HG03103 (cell line): Measurements from ENCODE around the gene AQP11.
"Not testable (repeated sequence)": the region's sequence is repeated elsewhere in the genome, so short reads cannot be mapped to it uniquely, and the experiment has no call there.

Source experiments
- ATAC-seq: cut with Tn5 transposase; IDR thresholded peaks from one replicate; pipeline ENCODE4 v1.9.1; 2021; ENCODE audit warnings: low read depth; ENCODE audit not compliant: unreplicated experiment

Gene AQP11, protein sequence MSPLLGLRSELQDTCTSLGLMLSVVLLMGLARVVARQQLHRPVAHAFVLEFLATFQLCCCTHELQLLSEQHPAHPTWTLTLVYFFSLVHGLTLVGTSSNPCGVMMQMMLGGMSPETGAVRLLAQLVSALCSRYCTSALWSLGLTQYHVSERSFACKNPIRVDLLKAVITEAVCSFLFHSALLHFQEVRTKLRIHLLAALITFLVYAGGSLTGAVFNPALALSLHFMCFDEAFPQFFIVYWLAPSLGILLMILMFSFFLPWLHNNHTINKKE

DNA sequence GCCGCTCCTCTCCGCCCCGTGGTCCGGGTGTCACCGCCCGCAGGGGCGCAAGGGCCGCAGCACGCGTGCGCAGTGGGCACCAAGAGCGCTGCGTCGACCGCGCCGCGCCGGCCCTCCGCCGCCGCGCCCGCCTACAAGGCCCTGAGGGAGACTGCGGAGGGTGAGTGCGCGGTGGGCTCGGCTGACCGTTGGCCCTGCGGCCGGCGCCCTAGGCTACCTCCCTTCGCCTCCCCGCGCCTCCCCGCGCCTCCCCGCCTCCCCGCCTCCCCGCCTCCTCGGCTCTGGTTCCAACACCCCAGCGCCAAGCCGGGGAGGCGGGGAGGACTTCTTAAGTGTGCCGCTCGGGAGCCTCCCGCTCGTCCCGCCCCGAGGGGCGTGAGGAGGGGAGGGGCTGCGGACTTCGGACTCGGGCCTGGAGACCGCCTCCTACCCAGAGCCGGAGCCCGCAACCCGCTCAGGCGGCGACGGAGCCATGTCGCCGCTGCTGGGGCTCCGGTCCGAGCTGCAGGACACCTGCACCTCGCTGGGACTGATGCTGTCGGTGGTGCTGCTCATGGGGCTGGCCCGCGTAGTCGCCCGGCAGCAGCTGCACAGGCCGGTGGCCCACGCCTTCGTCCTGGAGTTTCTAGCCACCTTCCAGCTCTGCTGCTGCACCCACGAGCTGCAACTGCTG, at the start of gene AQP11:
TSS of gene AQP11 (plus strand) at position 433 of the 673 bp plus-strand sequence. CDS start at position 473, 40 bp downstream.
- ATAC-seq, result peak; percentile 79

DNA sequence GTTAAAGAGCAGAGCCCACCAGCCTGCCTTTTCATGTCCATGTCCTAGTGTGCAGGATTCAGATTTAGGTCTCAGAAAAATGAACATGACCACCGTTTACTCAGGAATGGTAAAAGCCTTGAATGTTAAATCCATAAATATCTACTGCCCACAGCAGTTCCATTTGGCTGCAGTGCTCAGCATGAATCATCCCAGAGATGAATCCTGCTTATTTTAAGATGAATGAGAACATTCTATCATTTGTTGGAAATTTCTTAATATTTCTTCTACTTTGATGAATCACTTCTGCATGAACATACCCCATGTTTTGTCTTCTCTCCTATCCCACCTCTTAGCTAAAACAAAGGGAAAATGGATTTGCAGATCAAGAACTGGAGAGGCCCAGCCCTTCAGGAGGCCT, 47.5 kb upstream of the AQP11 start:
- ATAC-seq, result no peak

DNA sequence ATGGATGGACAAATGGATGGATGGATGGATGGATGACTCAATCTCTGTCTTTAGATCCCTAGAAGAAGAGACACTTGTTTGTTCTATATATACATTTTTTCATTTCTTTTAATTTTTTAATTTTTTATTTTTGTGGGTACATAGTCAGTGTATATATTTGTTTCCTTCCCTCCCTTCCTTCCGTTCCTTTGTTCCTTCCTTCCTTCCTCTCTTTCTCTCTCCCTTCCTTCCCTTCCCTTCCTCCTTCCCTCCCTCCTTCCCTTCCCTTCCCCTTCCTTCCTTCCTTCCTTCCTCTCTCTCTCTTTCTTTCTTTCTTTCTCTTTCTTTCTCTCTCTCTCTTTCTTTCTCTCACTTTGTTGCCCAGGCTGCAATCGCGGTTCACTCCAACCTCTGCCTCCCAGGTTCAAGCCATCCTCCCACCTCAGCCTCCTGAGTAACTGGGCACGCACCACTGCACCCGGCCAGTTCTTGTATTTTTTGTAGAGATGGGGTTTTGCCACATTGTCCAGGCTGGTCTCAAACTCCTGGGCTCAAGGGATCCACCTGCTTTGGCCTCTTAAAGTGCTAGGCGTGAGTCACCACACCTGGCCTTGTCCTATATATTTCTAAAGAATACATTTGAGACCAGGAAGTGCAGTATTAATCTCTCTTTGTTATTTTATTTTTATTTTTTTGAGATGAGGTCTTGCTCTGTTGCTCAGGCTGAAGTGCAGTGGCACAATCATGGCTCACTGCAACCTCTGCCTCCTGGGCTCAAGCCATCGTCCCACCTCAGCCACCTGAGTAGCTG, 42.5 kb upstream of the AQP11 start:
- no peak for ATAC-seq

DNA sequence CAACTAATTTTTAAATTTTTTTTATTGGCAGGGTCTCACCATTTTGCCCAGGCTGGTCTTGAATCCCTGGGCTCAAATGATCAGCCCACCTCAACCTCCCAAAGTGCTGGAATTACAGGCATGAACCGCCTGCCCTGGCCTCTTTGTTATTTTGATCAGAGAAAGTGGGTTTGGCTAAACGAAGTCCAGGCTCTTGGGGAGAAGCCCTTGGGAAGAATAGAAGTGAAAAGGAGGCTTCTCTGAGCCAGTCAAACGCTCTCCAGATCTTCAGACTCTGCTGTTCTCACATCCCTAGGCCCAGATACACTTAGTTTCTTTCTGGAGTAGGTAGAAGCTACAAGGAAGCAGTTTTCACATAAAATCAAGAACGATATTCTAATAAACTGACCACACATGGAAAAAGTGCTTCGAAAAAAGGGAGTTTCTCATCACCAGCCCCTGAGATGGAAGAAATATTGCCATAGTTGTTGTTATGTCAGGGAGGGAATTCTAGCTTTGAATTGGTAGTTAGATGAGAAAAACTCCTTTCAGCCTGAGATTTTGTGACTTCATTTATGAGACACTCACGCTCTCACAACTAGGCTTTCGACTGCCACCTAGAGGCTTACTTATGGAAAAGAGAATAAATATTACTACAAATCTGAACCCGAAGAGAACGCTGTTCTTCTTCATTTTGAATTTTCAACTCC, 41.7 kb upstream of the AQP11 start:
- no peak for ATAC-seq

DNA sequence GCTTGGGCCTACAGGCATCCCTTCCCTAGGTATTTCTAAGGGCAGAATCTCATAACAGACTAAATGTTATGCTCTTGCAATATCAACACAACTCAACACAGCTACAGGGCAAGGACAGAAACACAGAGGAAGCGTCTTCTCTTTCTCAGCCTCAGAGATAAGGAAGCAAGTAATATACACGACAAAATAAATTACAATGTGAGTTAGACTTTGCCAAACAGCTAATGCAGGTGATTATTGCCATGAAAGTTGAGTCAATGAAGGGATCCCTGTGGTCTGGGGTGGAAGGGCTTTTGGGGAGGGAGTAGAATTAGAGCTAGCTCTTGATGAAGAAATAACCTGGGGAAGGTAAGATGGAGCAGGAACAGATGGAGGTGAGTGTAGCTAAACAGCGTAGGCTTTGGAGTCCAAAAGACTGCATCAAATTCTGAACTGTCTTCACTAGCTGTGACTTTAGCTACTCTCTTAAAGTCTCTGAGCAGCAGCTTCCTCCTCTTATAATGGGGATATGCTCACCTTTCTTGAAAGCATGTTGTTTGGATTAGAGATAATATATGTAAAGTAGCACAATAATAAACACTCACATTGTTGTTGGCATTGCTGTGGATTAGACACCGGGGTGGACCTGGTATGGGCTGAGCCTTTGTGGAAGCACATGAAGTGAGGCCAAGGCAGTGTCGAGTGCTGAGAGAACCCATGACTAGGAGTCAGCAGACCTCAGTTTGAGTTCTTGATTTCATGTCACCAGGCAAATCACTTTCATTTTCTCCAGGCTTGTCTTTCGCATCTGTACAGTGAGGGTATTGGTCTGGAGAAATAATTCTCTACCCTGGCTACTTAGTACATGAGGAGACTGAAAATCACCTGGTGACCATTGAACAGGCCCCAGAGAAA, 41.0 kb upstream of the AQP11 start:
- no peak for ATAC-seq

DNA sequence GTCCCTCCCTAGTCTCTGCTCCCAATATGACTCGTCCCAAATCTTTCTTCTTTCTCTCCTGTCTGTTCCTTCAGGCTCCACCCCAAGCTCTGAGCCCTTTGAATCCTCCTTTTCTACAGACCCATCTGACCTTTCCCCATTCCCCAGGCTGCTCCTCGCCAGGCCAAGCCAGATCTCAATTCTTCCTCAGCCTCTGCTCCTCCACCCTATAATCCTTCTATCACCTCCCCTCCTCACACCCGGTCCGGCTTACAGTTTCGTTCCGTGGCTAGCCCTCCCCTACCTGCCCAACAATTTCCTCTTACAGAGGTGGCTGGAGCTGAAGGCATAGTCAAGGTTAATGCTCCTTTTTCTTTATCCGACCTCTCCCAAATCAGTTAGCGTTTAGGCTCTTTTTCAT, 38.3 kb upstream of the AQP11 start:
- ATAC-seq, result not testable (repeated sequence)

DNA sequence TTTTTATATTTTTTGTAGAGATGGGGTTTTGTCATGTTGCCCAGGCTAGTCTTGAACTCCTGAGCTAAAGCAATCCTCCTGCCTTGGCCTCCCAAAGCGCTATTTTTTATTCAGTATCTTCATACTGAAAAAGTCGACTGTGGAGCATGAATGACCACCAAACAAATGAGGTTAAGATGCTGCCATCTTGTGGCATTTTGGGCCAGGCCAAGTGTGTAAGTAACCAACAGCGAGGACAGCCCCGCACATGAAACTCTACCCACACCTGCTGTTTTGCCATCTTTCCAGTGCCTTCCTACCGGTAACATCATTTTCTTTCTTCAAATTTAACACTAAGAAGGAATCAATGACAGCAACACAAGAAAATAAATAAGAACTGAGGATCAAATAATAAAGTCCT, 32.2 kb upstream of the AQP11 start:
- ATAC-seq, result no peak

DNA sequence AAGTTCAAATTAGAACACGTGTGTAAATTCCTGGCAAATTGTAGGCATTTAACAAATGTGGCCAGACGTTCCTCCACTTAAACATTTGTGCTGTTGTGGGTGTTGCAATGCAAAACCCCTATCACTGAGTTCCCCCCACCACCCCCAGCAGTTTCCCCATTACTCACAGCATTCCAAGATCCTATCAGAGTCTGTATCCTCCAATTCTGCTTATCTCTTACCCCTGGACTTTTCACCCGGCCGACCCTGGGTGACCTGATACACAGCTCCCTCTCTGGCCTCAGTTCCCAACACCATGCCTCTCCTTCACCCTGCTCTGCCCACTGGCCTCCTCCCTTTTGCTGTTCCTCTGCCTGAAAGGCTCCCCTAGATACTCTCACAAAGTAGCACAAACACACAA, 31.4 kb upstream of the AQP11 start:
- ATAC-seq, result no peak

DNA sequence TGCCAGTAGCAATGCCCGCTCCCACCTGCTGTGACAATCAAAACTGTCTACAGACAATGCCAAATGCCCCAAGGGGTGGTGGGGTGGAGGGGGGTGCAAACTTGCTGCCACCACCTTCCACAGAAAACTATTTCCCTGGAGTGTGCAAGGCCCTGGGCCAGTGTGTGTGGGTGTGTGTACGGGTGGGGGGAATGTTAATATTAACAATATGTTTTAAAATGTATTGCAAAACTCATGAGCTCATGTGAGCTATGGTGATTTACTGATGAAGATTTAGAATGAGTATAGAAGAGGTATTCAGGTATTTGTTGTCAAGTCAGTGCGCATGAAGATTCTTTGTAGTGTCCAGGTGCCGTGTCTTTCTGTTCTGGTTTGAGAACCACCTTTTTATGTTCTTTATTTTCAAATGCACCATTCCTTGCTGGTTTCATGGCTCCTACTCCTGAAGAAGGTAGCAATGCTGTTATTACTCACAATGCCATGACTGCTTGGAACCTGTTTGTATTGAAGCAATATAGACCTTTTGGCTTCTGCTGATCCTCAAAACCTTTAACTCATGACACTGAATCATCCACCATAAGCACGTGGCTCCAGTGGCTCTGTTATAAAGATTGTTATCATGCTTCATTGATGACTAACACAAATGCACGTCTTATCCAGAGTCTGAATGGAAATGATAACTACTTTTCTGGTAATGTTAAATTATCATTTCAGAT, 29.9 kb upstream of the AQP11 start:
- no peak for ATAC-seq

DNA sequence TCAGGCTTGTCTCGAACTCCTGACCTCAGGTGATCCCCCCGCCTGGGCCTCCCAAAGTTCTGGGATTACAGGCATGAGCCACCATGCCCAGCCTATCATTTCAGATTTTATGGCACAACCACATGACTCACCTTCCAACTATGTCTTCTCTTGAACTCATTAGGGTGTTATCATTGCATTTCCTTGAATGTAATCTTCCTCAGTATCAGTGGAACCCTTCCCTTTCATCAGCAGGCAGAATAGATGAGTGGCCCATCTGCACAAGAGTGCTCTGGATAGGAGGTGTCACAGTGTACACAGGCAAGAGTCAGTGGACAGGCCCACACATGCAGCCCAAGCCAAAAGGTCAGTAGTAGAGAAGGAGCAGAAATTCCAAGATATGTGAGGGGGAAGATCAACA, 29.1 kb upstream of the AQP11 start:
- no peak for ATAC-seq

DNA sequence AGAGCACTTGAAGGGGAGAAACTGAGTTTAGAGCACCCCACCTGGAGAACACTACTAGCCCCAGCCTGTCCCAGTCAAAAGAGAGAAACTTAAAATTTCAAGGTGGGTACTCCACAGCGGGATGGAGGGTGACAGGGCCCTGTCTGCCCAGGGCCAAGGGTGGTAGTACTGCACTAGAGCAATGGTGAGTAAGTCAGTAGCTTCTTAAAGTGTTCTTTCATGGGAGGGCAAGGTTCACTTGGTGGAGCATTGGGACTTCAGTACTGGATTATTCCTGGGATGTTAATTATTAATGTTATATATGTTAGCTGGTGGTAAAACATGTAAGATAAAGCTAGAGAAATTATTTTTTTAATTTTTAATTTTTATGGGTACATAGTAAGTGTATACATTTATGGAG, 28.5 kb upstream of the AQP11 start:
- no peak for ATAC-seq

DNA sequence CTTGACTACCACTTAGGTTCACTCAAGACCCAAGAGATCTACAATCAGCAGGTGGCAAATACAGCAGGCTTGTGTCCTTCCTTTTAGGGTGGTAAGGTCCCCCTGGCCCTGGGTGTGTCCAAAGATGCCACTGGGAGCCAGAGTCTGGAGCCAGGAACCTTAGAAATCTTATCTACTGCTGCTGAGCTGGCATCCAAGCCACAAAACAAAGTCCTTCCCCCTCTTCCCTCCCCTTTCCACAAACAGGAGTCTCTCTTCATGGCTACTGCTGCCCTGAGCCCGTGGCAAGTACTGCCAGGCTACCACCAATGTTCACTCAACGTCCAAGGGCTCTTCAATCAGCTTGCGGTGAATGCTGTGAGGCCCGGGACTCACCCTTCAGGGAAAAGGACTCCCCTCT, 21.4 kb upstream of the AQP11 start:
- no peak for ATAC-seq

DNA sequence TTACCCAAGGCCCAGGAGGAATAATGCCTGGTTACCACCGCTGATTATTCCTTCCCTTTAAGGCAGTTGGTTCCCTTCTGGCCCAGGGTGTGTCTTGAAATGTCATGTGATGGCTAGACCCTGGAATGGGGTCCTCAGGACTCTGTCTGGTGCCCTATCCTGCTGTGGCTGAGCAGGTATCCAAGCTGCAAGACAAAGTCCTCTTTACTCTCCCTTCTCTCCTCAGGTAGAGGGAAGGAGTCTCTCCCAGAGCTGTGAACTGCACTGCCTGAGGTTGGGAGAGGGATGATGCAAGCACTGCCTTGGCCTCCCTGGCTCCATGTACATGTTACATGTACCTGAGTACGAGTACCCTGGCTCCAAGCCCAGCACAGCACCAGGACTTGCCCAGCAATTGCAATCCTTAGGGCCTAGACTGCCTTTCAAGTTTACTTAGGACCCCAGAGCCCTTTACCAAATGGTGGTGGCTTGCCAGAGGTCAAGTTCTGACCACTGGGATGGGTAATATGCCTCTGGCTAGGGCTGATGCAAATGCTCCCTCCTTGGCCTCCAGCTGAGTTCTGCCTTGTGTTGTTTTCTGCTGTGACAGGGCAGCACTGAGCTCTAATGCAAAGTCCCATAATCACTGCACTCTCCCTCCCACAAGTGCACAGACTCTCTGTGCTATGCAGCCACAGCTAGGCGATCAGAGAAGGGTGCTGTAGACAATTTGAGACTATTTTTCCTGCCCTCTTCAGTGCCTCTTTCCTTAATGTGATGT, 20.7 kb upstream of the AQP11 start:
- no peak for ATAC-seq

DNA sequence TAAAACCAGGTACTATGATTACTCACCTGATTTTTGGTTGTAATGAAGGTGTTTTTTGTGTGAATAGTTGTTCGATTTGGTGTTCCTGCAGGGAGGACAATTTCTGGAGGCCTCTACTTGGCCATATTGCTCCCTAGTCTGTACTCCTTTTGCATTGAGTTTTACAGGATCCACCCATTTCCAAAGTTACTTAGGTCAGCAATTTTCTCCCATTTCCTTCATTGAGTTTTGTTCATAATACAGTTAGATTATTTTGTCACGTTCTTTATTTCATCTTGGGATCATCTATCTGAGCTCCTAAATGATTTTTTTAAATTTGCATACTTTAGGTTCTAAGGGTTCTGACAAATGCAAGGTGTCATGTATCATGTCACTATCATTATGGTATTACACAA, 20.1 kb upstream of the AQP11 start:
- no peak for ATAC-seq

DNA sequence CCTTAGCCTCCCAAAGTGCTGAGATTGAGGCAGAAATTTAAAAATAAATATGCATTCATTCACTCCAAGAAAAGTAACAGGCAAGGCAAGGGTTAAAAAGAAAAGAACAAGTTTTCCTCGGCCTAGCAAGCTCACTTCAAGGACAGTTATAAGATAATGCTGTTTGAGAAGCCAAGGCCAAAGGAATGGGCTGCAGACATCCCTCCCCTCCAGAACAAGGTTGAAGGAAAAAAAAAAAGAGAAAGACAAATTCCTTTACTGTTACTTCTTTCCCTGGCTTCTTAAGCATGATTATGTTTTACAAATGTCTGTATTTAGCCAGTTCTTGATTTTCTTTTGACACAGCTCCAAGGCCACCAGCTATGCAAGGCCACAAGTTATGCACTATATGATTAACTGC, 18.9 kb upstream of the AQP11 start:
- ATAC-seq, result not testable (repeated sequence)

DNA sequence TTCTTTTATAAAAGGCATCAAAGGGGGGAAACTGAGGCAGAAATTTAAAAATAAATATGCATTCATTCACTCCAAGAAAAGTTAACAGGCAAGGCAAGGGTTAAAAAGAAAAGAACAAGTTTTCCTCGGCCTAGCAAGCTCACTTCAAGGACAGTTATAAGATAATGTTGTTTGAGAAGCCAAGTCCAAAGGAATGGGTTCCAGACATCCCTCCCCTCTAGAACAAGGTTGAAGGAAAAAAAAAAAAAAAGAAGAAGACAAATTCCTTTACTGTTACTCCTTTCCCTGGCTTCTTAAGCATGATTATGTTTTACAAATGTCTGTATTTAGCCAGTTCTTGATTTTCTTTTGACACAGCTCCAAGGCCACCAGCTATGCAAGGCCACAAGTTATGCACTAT, 14.3 kb upstream of the AQP11 start:
- ATAC-seq, result not testable (repeated sequence)

DNA sequence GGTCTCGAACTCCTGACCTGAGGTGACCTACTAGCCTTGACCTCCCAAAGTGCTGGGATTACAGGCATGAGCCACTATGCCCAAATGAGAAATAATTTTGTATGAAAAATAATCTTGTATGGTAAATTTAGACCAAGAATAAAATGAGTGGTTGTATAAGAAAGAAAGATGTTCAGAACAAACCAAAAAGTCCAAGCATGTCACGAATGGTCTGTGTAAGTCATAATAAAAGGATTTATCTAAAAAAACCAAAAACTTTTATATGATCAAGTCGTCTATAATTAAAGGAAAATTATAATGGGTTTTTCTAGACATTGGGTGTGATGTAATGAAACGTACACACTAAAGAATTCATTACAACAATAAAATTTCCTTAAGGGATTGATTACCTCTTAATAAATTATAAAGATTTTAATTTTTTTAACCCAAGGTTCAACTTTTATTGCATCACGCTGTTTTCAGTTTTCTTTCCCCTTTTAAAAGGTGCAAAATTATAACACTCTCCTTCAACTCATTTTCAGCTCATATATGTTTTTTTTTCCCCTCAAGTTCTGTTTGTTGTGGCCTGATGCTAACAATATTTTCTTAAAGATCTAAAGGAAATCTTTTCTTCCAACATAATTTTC, 8.9 kb upstream of the AQP11 start:
- no peak for ATAC-seq

DNA sequence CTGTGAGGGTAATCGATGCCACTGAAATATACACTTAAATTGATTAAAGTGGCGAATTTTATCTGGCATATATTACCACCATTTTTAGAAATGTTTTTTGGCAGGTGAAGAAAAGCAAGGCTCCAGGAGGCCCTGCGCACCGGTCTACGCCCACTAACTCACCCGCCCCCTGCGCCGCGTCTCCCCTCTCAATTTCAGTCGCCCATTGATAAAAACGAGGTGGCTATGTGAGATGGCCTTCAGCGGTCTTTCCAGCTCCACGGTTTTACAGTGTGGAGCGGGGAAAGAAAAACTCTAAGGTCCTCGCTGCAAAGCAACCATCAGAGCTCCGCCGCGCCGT, 602 bp upstream of the AQP11 start:
- ATAC-seq, result peak; percentile 21
